ENCODE data around the gene MUC2.

Gene MUC2

DNA sequence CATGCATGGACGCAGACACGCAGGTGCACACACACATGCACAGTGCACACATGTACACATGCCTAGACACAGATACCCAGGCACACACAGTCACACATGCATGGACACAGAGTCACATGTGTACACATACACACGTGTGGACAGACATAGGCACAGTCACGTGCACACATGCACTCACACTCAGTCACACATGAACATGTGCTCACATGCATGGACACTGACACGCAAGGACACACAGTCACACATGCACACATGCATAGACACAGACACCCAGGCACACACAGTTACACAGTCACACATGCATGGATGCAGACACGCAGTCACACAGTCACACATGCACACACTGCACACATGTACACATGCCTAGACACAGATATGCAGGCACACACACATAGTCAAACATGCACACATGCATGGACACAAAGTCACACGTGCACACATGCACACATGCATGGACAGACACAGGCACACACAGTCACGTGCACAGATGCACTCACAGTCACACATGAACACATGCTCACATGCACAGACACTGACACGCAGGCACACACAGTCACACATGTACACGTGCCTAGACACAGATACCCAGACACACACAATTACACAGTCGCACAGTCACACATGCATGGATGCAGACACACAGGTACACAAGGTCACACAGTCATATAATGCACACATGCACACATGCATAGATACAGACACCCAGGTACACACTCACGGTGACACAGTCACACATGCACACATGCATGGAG lies 16.8 kb downstream of the MUC2 start:
- Histone ChIP-seq H3K36me3 (no peaks in the 10 kb centered on the region), H3K4me3 (no peak overlapping the region), H3K27me3 (no peaks in the 10 kb centered on the region), H3K4me1 (no peaks in the 10 kb centered on the region), H3K4me2 (no peak overlapping the region), H3K27ac (no peak overlapping the region), H3K9ac (no peak overlapping the region), H4K20me1 (no peaks in the 10 kb centered on the region), H3K9me3 (replicated peaks in 1 of 11) (peaks cover 0 to 21% (median 13%) of the 10 kb centered on the region in 11 experiments; a peak in 16 of 22 replicates)
- no peak for TF ChIP-seq Cebpa-rat (IDR thresholded peaks at IDR 0.05)

DNA sequence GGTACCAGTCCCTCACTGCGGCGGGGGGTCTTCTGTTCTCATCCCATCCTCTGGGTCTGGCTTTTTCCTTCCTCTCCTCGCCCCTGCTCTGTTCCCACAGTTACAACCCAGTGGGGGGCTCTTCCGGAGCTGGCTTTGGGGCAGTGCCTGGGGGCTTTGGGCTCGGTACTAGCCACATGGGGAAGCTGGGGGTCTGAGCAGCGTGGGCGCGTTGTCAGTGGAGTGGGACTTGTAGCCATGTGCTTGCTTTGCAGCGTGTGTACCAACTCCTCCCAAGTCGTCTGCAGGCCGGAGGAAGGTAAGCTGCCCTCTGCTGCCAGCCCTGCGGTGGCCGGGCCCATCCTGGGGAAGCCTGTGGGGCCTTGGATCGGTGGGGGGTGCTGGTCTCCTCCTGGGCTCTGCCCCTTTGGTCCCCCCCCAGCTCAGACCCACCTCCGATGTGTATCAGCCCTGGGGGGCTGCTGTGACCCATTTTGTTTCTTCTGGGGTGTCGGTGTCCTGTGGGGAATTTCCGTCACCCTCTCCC lies 17.5 kb downstream of the MUC2 start:
- H3K4me3 ChIP-seq = no peak overlapping the region
- TF ChIP-seq Cebpa-rat (IDR thresholded peaks at IDR 0.05) = no peak

DNA sequence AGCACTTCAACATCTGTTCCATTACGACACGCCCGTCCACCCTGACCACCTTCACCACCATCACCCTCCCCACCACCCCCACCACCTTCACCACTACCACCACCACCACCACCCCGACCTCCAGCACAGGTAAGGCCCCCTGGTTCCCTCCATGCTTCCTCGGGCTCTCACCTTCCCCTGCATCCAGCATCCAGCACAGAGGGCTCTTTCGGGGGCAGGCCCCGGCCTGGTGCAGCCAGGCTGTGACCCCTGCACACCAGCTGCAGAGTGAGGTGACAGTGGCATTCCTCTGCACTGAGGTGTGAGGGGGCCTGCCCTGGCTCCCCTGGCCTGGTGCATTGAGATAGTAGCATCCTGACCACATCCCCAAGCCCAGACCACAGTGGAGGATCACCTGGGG lies 18.2 kb downstream of the MUC2 start:
- H3K4me1 ChIP-seq = no peaks in the 10 kb centered on the region
- no peaks in the 10 kb centered on the region for H4K20me1 ChIP-seq
- peaks cover 0 to 22% (median 13%) of the 10 kb centered on the region in 11 experiments; a peak in 16 of 22 replicates for H3K9me3 ChIP-seq (replicated peaks in 1 of 11)
- no peak overlapping the region for H3K4me2 ChIP-seq
- no peak overlapping the region for H3K9ac ChIP-seq
- TF ChIP-seq Cebpa-rat (IDR thresholded peaks at IDR 0.05) = no peak
- no peaks in the 10 kb centered on the region for H3K27me3 ChIP-seq
- H3K4me3 ChIP-seq = no peak overlapping the region
- no peak overlapping the region for H3K27ac ChIP-seq
- H3K36me3 ChIP-seq = no peaks in the 10 kb centered on the region

More for the DNA sequence above, 17.5 kb downstream of the MUC2 start:
- no peak overlapping the region for H3K9ac ChIP-seq
- no peak overlapping the region for H3K4me2 ChIP-seq
- no peak overlapping the region for H3K27ac ChIP-seq
- H3K9me3 ChIP-seq (replicated peaks in 1 of 11) = peaks cover 0 to 22% (median 13%) of the 10 kb centered on the region in 11 experiments; a peak in 16 of 22 replicates
- H3K36me3 ChIP-seq = no peaks in the 10 kb centered on the region
- no peaks in the 10 kb centered on the region for H3K4me1 ChIP-seq
- no peaks in the 10 kb centered on the region for H3K27me3 ChIP-seq
- H4K20me1 ChIP-seq = no peaks in the 10 kb centered on the region

DNA sequence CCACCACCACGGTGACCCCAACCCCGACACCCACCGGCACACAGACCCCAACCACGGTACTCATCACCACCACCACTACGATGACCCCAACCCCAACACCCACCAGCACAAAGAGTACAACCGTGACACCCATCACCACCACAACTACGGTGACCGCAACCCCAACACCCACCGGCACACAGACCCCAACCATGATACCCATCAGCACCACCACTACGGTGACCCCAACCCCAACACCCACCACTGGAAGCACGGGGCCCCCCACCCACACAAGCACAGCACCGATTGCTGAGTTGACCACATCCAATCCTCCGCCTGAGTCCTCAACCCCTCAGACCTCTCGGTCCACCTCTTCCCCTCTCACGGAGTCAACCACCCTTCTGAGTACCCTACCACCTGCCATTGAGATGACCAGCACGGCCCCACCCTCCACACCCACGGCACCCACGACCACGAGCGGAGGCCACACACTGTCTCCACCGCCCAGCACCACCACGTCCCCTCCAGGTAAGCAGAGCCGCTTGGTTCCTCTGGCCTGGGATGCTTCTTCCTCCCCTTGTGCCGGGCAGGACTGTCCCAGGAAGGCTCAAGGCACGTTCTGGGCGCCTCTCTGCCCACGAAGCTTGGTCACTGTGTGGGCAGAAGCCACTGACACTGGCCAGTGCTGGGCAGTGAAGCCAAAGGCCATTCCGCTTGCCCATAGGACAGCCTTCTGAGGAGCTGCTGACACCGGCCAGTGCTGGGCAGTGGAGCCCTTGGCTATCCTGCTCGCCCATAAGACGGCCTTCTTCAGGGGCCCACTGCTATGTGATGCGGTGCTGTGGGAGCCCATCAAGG lies 25.1 kb downstream of the MUC2 start:
- H3K27ac ChIP-seq = no peak overlapping the region
- no peak overlapping the region for H3K9ac ChIP-seq
- H3K4me3 ChIP-seq = 0 out of 20 replicates have a peak overlapping the region, but pooled peaks of 1 of the 10 experiments have one; percentile 10
- no peaks in the 10 kb centered on the region for H3K4me1 ChIP-seq
- no peaks in the 10 kb centered on the region for H4K20me1 ChIP-seq
- H3K36me3 ChIP-seq = no peaks in the 10 kb centered on the region
- no peaks in the 10 kb centered on the region for H3K27me3 ChIP-seq
- no peak for TF ChIP-seq Cebpa-rat (IDR thresholded peaks at IDR 0.05)
- H3K9me3 ChIP-seq (replicated peaks in 1 of 11) = peaks cover 21 to 52% (median 39%) of the 10 kb centered on the region in 11 experiments
- H3K4me2 ChIP-seq = no peak overlapping the region

DNA sequence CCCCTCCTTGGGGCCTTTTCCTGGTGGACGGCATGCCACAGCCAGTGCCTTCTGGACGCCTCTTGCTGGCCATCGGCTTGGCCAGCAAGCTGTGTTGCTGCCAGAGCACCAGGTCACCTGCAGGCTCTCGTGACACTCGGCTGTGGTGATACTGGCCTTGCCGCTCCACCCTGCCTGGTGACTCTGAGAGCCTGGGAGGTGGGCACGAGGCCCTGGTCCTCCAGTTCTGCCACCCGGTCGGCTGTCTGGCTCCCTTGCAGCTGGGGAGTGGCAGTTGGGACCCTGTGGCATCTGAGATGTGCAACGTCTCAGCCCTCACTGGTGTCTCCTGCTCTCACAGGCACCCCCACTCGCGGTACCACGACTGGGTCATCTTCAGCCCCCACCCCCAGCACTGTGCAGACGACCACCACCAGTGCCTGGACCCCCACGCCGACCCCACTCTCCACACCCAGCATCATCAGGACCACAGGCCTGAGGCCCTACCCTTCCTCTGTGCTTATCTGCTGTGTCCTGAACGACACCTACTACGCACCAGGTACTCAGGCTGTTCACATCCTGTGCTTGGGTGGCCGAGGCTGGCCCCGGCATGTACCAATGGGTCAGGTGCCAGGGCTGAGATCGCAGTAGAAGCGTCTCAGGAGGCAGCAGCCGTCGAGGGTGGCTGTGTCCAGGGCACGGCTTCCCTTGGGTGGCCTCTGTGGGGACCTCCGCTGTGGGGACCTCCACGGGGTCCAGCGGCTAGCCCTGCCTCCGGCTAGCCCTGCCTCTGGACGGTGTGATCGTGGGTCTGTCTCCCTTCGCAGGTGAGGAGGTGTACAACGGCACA lies 26.0 kb downstream of the MUC2 start:
- no peaks in the 10 kb centered on the region for H3K36me3 ChIP-seq
- no peak overlapping the region for H3K9ac ChIP-seq
- peaks cover 21 to 43% (median 35%) of the 10 kb centered on the region in 11 experiments for H3K9me3 ChIP-seq (replicated peaks in 1 of 11)
- H4K20me1 ChIP-seq = no peaks in the 10 kb centered on the region
- H3K4me2 ChIP-seq = no peak overlapping the region
- no peak overlapping the region for H3K27ac ChIP-seq
- 0 out of 20 replicates have a peak overlapping the region, but pooled peaks of 1 of the 10 experiments have one; percentile 10 for H3K4me3 ChIP-seq
- no peaks in the 10 kb centered on the region for H3K27me3 ChIP-seq
- H3K4me1 ChIP-seq = no peaks in the 10 kb centered on the region
- no peak for TF ChIP-seq Cebpa-rat (IDR thresholded peaks at IDR 0.05)

DNA sequence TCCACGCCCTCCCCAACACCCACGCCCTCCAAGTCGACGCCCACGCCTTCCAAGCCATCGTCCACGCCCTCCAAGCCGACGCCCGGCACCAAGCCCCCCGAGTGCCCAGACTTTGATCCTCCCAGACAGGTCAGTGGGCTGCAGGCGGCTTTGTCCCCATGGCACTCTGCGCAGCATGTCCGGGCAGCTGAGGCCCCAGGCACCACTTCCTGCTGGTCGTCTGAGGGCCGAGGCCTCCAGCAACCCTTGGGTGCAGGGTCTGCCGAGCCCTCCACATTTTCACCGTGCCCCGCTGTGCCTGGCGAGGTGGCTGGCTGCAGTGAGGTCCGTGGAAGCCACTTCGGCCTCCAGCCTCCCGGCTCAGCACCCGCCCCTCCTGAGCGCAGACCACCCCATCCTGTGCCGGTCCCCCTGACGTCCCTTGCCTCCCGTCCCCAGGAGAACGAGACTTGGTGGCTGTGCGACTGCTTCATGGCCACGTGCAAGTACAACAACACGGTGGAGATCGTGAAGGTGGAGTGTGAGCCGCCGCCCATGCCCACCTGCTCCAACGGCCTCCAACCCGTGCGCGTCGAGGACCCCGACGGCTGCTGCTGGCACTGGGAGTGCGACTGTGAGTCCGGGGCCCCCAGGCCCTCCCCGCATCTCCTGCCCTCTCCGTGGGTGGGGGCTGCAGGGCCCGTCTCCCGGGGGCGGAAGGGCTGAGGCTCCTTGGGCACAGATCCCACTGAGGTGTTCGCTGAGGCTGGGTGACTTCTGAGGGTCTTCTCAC lies 26.8 kb downstream of the MUC2 start:
- no peak for TF ChIP-seq Cebpa-rat (IDR thresholded peaks at IDR 0.05)
- Histone ChIP-seq H3K4me1 (no peaks in the 10 kb centered on the region), H3K27me3 (no peaks in the 10 kb centered on the region), H3K9me3 (replicated peaks in 1 of 11) (peaks cover 21 to 35% (median 29%) of the 10 kb centered on the region in 11 experiments), H3K4me3 (no peak overlapping the region), H3K36me3 (no peaks in the 10 kb centered on the region), H3K9ac (no peak overlapping the region), H3K27ac (no peak overlapping the region), H3K4me2 (no peak overlapping the region), H4K20me1 (no peaks in the 10 kb centered on the region)

DNA sequence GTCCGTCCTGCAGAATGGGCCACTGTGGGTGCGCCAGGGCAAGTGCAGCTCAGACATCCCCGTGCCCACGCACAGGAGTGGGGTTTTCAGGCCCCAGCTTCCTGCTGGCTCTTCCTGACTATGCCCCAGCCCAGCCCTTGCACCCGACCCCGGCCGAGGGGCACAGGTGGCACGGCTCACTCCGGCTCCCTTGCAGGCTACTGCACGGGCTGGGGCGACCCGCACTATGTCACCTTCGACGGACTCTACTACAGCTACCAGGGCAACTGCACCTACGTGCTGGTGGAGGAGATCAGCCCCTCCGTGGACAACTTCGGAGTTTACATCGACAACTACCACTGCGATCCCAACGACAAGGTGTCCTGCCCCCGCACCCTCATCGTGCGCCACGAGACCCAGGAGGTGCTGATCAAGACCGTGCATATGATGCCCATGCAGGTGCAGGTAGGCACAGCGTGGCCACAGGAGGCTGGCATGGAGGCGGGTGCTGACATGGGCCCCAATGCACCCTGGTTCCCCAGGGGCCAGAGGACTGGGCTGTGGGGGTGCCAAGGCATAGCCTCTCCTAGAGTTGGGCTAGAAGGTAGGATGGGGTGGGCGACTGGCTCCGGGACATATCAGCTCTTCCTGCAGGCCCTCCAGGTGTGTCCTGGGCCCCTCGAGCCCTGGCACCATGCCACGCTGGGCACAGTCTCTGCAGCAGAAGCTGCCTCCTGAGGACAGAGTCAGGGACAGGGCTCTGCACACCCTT lies 27.7 kb downstream of the MUC2 start:
- H3K27ac ChIP-seq = no peak overlapping the region
- no peak overlapping the region for H3K4me2 ChIP-seq
- peaks cover 21 to 35% (median 29%) of the 10 kb centered on the region in 11 experiments for H3K9me3 ChIP-seq (replicated peaks in 1 of 11)
- H3K36me3 ChIP-seq = no peaks in the 10 kb centered on the region
- H3K27me3 ChIP-seq = no peaks in the 10 kb centered on the region
- no peak for TF ChIP-seq Cebpa-rat (IDR thresholded peaks at IDR 0.05)
- no peaks in the 10 kb centered on the region for H4K20me1 ChIP-seq
- H3K9ac ChIP-seq = no peak overlapping the region
- no peak overlapping the region for H3K4me3 ChIP-seq
- peaks cover 0 to 4% (median 0%) of the 10 kb centered on the region in 10 experiments; a peak in 3 of 20 replicates for H3K4me1 ChIP-seq

DNA sequence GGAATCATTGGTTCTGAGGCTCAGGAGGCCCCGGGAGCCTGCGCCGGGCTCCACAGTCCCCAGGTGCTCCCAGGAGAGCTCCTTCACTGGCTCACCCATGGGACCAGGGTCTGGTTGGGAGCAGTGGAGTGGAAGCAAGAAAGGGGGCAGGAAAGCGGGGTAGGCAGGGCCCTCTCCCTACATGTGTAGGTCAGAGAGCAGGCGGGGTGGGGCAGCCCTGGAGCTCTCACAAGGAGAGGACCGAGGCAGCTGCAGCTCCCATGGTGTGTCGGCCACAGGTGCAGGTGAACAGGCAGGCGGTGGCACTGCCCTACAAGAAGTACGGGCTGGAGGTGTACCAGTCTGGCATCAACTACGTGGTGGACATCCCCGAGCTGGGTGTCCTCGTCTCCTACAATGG lies 28.3 kb downstream of the MUC2 start:
- Histone ChIP-seq H3K36me3 (no peaks in the 10 kb centered on the region), H3K9me3 (replicated peaks in 1 of 11) (peaks cover 21 to 35% (median 29%) of the 10 kb centered on the region in 11 experiments), H3K27me3 (no peaks in the 10 kb centered on the region), H3K4me2 (no peak overlapping the region), H4K20me1 (no peaks in the 10 kb centered on the region), H3K4me1 (peaks cover 0 to 5% (median 0%) of the 10 kb centered on the region in 10 experiments; a peak in 3 of 20 replicates), H3K4me3 (no peak overlapping the region), H3K9ac (no peak overlapping the region), H3K27ac (no peak overlapping the region)
- no peak for TF ChIP-seq Cebpa-rat (IDR thresholded peaks at IDR 0.05)
